Suprapubic skin (tissue), 4 donors: ENCODE data around the gene NTHL1. TPM values are rescaled to one million over a fixed set of nuclear protein-coding genes. Genes with fewer than 3 reads are reported as not detected.
A peak's percentile ranks its signal among the peaks of the same experiment; 100 is the strongest.

ENCODE experiments used
- DNase-seq, 2 donors: peaks; one replicate each; pipeline ENCODE4 v3.0.0-alpha.2; 2019; ENCODE audit warnings: low spot score in 2 of 2
- H3K27ac ChIP-seq: fragments of 200-600 bp; sonication (generic); one replicate; pipeline ENCODE4 v1.5.1; 2019
- H3K27me3 ChIP-seq: fragments of 200-600 bp; sonication (generic); one replicate; pipeline ENCODE4 v1.5.1; 2019
- H3K36me3 ChIP-seq: fragments of 200-600 bp; sonication (generic); one replicate; pipeline ENCODE4 v1.5.1; 2019
- H3K4me1 ChIP-seq: fragments of 200-600 bp; sonication (generic); one replicate; pipeline ENCODE4 v1.5.1; 2019
- H3K4me3 ChIP-seq: fragments of 200-600 bp; sonication (generic); one replicate; pipeline ENCODE4 v1.5.1; 2019; ENCODE audit warnings: mild to moderate bottlenecking
- H3K9me3 ChIP-seq: fragments of 200-600 bp; sonication (generic); one replicate; pipeline ENCODE4 v1.5.1; 2019
- CTCF ChIP-seq, 2 donors: fragments of 200-600 bp in 1 of 2; fragments of 450-650 bp in 1 of 2; sonication (generic) in 1 of 2; IDR thresholded peaks; one replicate each; pipeline ENCODE4 v1.5.1; 2016 to 2019; ENCODE audit warnings: antibody characterized with exemption in 2 of 2, mild to moderate bottlenecking in 1 of 2, moderate library complexity in 1 of 2
- EP300 ChIP-seq: sonication (generic); formaldehyde crosslinking; IDR thresholded peaks from one replicate; pipeline ENCODE4 v1.6.1; 2017; ENCODE audit warnings: antibody characterized with exemption
- POLR2A ChIP-seq, 2 donors: fragments of 450-650 bp; IDR thresholded peaks; one replicate each; pipeline ENCODE4 v1.6.1; 2017; ENCODE audit warnings: antibody characterized with exemption in 2 of 2, mild to moderate bottlenecking in 2 of 2, moderate library complexity in 2 of 2
- POLR2AphosphoS5 ChIP-seq, 3 donors: sonication (generic); formaldehyde crosslinking; IDR thresholded peaks; one replicate each; pipeline ENCODE4 v1.6.1; 2017; ENCODE audit warnings: antibody characterized with exemption in 3 of 3
- WGBS: methylation state at CpG from one replicate; pipeline ENCODE4 v1.1.5; 2018; 5-methylcytosine and 5-hydroxymethylcytosine counted together
- total RNA-seq, 4 donors: library from RNA; depleted of rRNA; stranded (reverse); fragments of >200 nt; gene quantifications; one replicate each; pipeline ENCODE4 v1.1.0, GENCODE V29; 2016

Gene NTHL1
- total RNA-seq, 4 donors from 2014 or later: 15.9 to 40.5 (median 20.9) TPM

- Histone ChIP-seq H3K36me3 (peaks cover 45% of the 10 kb centered on the region), H3K4me3 (peak overlapping the region; percentile 6), H3K4me1 (peaks cover 58% of the 10 kb centered on the region), H3K27me3 (no peaks in the 10 kb centered on the region), H3K27ac (no peak overlapping the region), H3K9me3 (no peaks in the 10 kb centered on the region)
- DNase-seq: peak; percentile 91 to 93
- TF ChIP-seq CTCF (IDR thresholded peaks at IDR 0.05) (peak; percentile 77 to 96), EP300 (no peak), POLR2A (IDR thresholded peaks at IDR 0.05) (no peak), POLR2AphosphoS5 (IDR thresholded peaks at IDR 0.05) (no peak)
- 13% methylated on average over 6 of the region's 36 CpGs for WGBS
Observed at GRCh38 chr16:2003827-2004641, 43.6 kb downstream of the NTHL1 start.

GRCh38 chr16:2003231-2003826 lies 44.3 kb downstream of the NTHL1 start:
- peaks cover 53% of the 10 kb centered on the region for H3K4me1 ChIP-seq
- peaks cover 52% of the 10 kb centered on the region for H3K36me3 ChIP-seq
- H3K27ac ChIP-seq: no peak overlapping the region
- no peak for TF ChIP-seq CTCF (IDR thresholded peaks at IDR 0.05)
- no peak for TF ChIP-seq POLR2A (IDR thresholded peaks at IDR 0.05)
- TF ChIP-seq POLR2AphosphoS5 (IDR thresholded peaks at IDR 0.05): no peak
- no peak for TF ChIP-seq EP300
- no peak for DNase-seq
- no peaks in the 10 kb centered on the region for H3K9me3 ChIP-seq
- no peaks in the 10 kb centered on the region for H3K27me3 ChIP-seq
- 85% methylated on average over 7 of the region's 8 CpGs for WGBS
- no peak overlapping the region for H3K4me3 ChIP-seq

- DNase-seq: no peak
- no peak for TF ChIP-seq POLR2AphosphoS5 (IDR thresholded peaks at IDR 0.05)
- TF ChIP-seq CTCF (IDR thresholded peaks at IDR 0.05): no peak
- no peak for TF ChIP-seq POLR2A (IDR thresholded peaks at IDR 0.05)
- TF ChIP-seq EP300: no peak
- Histone ChIP-seq H3K9me3 (no peaks in the 10 kb centered on the region), H3K36me3 (peaks cover 59% of the 10 kb centered on the region), H3K4me1 (peaks cover 51% of the 10 kb centered on the region), H3K4me3 (no peak overlapping the region), H3K27ac (no peak overlapping the region), H3K27me3 (no peaks in the 10 kb centered on the region)
- 91% methylated on average over 16 of the region's 47 CpGs for WGBS
Observed at GRCh38 chr16:2002406-2003230, 45.0 kb downstream of the NTHL1 start.

GRCh38 chr16:2001456-2002355 lies 45.9 kb downstream of the NTHL1 start:
- TF ChIP-seq POLR2A (IDR thresholded peaks at IDR 0.05) (no peak), EP300 (no peak), CTCF (IDR thresholded peaks at IDR 0.05) (no peak), POLR2AphosphoS5 (IDR thresholded peaks at IDR 0.05) (no peak)
- Histone ChIP-seq H3K27me3 (no peaks in the 10 kb centered on the region), H3K36me3 (peaks cover 67% of the 10 kb centered on the region), H3K9me3 (no peaks in the 10 kb centered on the region), H3K4me1 (peaks cover 49% of the 10 kb centered on the region), H3K27ac (no peak overlapping the region), H3K4me3 (no peak overlapping the region)
- no peak for DNase-seq
- WGBS: 93% methylated on average over 33 of the region's 53 CpGs
